AG09309 (cell line): ENCODE results near the gene CYP39A1.

Source experiments
- DNase-seq: peaks from one replicate; pipeline ENCODE4 v3.0.0-alpha.2; 2010; ENCODE audit warnings: low read depth
- H3K4me3 ChIP-seq: 2 replicates; pipeline ENCODE4 v1.5.1; 2011; ENCODE audit warnings: mild to moderate bottlenecking, low read depth, low read length, moderate library complexity; ENCODE audit not compliant: control insufficient read depth
- CTCF ChIP-seq: IDR thresholded peaks from 2 replicates; pipeline ENCODE4 v1.5.1; 2011; ENCODE audit warnings: mild to moderate bottlenecking, low read depth, low read length, inconsistent platforms; ENCODE audit not compliant: insufficient read depth, control insufficient read depth; ENCODE audit errors: missing control alignments

The CYP39A1 gene

GRCh38 chr6:46509063-46509462 lies 143.6 kb downstream of the CYP39A1 start:
- DNase-seq = no peak
- no peak overlapping the region for H3K4me3 ChIP-seq
- no peak for TF ChIP-seq CTCF

- no peak for DNase-seq
- no peak overlapping the region for H3K4me3 ChIP-seq
- no peak for TF ChIP-seq CTCF
Measured at GRCh38 chr6:46507426-46507825, 145.2 kb downstream of the CYP39A1 start.

- no peak overlapping the region for H3K4me3 ChIP-seq
- TF ChIP-seq CTCF = no peak
- no peak for DNase-seq
Measured at GRCh38 chr6:46505693-46506512, 146.7 kb downstream of the CYP39A1 start.

GRCh38 chr6:46504242-46504641 lies 148.4 kb downstream of the CYP39A1 start:
- TF ChIP-seq CTCF = no peak
- H3K4me3 ChIP-seq = no peak overlapping the region
- no peak for DNase-seq

- no peak for TF ChIP-seq CTCF
- H3K4me3 ChIP-seq = no peak overlapping the region
- no peak for DNase-seq
Measured at GRCh38 chr6:46502486-46503119, 150.0 kb downstream of the CYP39A1 start.

- no peak overlapping the region for H3K4me3 ChIP-seq
- no peak for TF ChIP-seq CTCF
- peak; percentile 2 for DNase-seq
Measured at GRCh38 chr6:46501136-46502089, 151.2 kb downstream of the CYP39A1 start.
